Measurements from ENCODE around the gene MYH6. TPM values are rescaled to one million over a fixed set of nuclear protein-coding genes. Genes with fewer than 3 reads are reported as not detected.

The MYH6 gene
- total and polyA plus RNA-seq, 8 donors: 0.03 to 1.5 (median 0.05) TPM; not detected in 3

GRCh38 chr14:23416801-23417200 lies 8.7 kb upstream of the MYH6 start:
- H3K4me3 ChIP-seq: no peak overlapping the region
- TF ChIP-seq CTCF (IDR thresholded peaks at IDR 0.05): no peak
- ATAC-seq: no peak
- H3K9me3 ChIP-seq: no peaks in the 10 kb centered on the region
- peaks cover 0 to 9% of the 10 kb centered on the region in 2 donors for H3K27me3 ChIP-seq
- peak in 1 of 4 donors; percentile 36 for DNase-seq
- H3K4me1 ChIP-seq: no peaks in the 10 kb centered on the region
- intact Hi-C loops (cut with DNase I): no loop called here
- no peak overlapping the region for H3K27ac ChIP-seq
- no peaks in the 10 kb centered on the region for H3K36me3 ChIP-seq

GRCh38 chr14:23415821-23416778 lies 8.0 kb upstream of the MYH6 start:
- H3K4me1 ChIP-seq: no peaks in the 10 kb centered on the region
- no peak overlapping the region for H3K4me3 ChIP-seq

GRCh38 chr14:23414906-23415820 lies 7.1 kb upstream of the MYH6 start:
- Histone ChIP-seq H3K27me3 (peaks cover 0 to 9% of the 10 kb centered on the region in 2 donors), H3K4me1 (no peaks in the 10 kb centered on the region), H3K4me3 (no peak overlapping the region), H3K36me3 (no peaks in the 10 kb centered on the region), H3K9me3 (no peaks in the 10 kb centered on the region), H3K27ac (no peak overlapping the region)
- DNase-seq: peak in 1 of 4 donors; percentile 55
- intact Hi-C loops (cut with DNase I): no loop called here
- ATAC-seq: no peak
- no peak for TF ChIP-seq CTCF (IDR thresholded peaks at IDR 0.05)

More at GRCh38 chr14:23415821-23416778, 8.0 kb upstream of the MYH6 start:
- H3K36me3 ChIP-seq: no peaks in the 10 kb centered on the region
- ATAC-seq (no peak), DNase-seq (peak in 1 of 4 donors; percentile 76)
- no peak for TF ChIP-seq CTCF (IDR thresholded peaks at IDR 0.05)
- H3K27ac ChIP-seq: no peak overlapping the region
- H3K27me3 ChIP-seq: peaks cover 0 to 9% of the 10 kb centered on the region in 2 donors
- intact Hi-C loops (cut with DNase I): no loop called here
- H3K9me3 ChIP-seq: no peaks in the 10 kb centered on the region

- no peaks in the 10 kb centered on the region for H3K36me3 ChIP-seq
- intact Hi-C loops (cut with DNase I): no loop called here
- DNase-seq (peak in 1 of 4 donors; percentile 10), ATAC-seq (no peak)
- no peak overlapping the region for H3K4me3 ChIP-seq
- H3K27ac ChIP-seq: no peak overlapping the region
- no peak for TF ChIP-seq CTCF (IDR thresholded peaks at IDR 0.05)
- H3K27me3 ChIP-seq: peaks cover 0 to 7% of the 10 kb centered on the region in 2 donors
- no peaks in the 10 kb centered on the region for H3K9me3 ChIP-seq
- no peaks in the 10 kb centered on the region for H3K4me1 ChIP-seq
These were observed 6.2 kb upstream of the MYH6 start for GRCh38 chr14:23414254-23414653.
